ENCODE results near the gene BPIFB1.

BPIFB1 gene

GRCh38 chr20:33299111-33299603, 16.1 kb downstream of the BPIFB1 start:
- peak; percentile 59 for DNase-seq (ENCODE audit: extremely low read depth, insufficient read length)
- Histone ChIP-seq H3K36me3 (ENCODE audit: control insufficient read depth, insufficient read depth, low read length) (no peaks in the 10 kb centered on the region), H3K27me3 (replicated peaks; ENCODE audit: control insufficient read depth, insufficient read depth, low read length) (no peaks in the 10 kb centered on the region; the same call in 1 of the 2 replicates), H3K4me3 (replicated peaks; ENCODE audit: low read depth, low read length) (no peak overlapping the region)
- TF ChIP-seq CTCF (IDR thresholded peaks at IDR 0.05; ENCODE audit: insufficient read depth, low read length, poor library complexity, severe bottlenecking), result peak; percentile 98

DNA sequence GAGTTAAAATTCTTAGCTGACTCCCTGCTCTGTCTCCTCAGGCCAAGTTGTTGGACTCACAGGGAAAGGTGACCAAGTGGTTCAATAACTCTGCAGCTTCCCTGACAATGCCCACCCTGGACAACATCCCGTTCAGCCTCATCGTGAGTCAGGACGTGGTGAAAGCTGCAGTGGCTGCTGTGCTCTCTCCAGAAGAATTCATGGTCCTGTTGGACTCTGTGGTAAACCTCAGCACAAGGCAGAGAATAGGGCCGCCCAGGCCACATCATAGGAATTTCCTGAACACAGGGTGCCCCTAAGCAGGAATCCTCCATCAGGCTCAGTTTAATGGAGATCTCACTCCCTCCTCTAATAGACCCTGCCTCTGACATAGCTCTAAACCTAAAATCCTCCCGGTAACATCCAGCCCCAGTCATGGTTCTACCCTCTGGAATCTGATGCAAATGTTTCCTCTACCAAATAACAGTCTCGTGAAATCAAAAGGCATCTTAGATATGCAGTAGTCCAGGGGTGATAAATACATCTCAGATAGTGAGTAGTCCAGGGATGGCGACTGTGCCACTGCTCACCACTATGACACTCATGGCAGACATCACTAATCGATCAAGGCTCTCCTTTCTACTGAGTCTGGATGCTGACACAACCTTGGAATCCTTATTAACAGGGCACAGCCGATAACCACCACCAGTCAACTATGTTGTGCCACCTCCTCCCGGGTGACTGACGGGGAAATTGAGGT, 18.3 kb downstream of the BPIFB1 start:
- DNase-seq (ENCODE audit: extremely low read depth, insufficient read length), result no peak
- Histone ChIP-seq H3K4me3 (replicated peaks; ENCODE audit: low read depth, low read length) (no peak overlapping the region), H3K36me3 (ENCODE audit: control insufficient read depth, insufficient read depth, low read length) (no peaks in the 10 kb centered on the region), H3K27me3 (replicated peaks; ENCODE audit: control insufficient read depth, insufficient read depth, low read length) (no peaks in the 10 kb centered on the region; the same call in 1 of the 2 replicates)
- no peak for TF ChIP-seq CTCF (IDR thresholded peaks at IDR 0.05; ENCODE audit: insufficient read depth, low read length, poor library complexity, severe bottlenecking)

GRCh38 chr20:33303595-33303994, 20.6 kb downstream of the BPIFB1 start:
- Histone ChIP-seq H3K27me3 (replicated peaks; ENCODE audit: control insufficient read depth, insufficient read depth, low read length) (no peaks in the 10 kb centered on the region), H3K36me3 (ENCODE audit: control insufficient read depth, insufficient read depth, low read length) (no peaks in the 10 kb centered on the region), H3K4me3 (replicated peaks; ENCODE audit: low read depth, low read length) (no peak overlapping the region)
- no peak for DNase-seq (ENCODE audit: extremely low read depth, insufficient read length)
- TF ChIP-seq CTCF (IDR thresholded peaks at IDR 0.05; ENCODE audit: insufficient read depth, low read length, poor library complexity, severe bottlenecking), result no peak

DNA sequence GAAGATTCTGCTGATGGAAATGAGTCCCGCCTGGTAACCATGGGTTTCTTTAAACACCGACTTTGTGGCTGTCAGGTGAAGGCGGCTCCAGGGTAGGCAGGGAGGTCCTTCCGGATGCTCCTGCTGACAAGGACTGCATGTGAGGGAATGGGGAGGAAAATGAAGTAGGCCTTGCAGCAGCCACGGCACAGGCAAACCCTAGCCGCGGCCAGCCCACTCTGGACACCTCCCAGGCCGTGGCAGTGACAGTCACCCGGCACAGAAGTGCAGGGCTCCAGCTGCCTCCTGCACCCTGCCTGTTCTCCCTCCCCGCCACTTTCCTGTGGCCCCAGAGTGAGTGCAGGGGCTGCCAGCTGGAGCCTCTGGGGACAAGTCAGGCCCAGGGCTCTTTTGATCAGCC, 21.0 kb downstream of the BPIFB1 start:
- no peak for TF ChIP-seq CTCF (IDR thresholded peaks at IDR 0.05; ENCODE audit: insufficient read depth, low read length, poor library complexity, severe bottlenecking)
- Histone ChIP-seq H3K27me3 (replicated peaks; ENCODE audit: control insufficient read depth, insufficient read depth, low read length) (no peaks in the 10 kb centered on the region), H3K36me3 (ENCODE audit: control insufficient read depth, insufficient read depth, low read length) (no peaks in the 10 kb centered on the region)

GRCh38 chr20:33305589-33306057, 22.6 kb downstream of the BPIFB1 start:
- no peak for DNase-seq (ENCODE audit: extremely low read depth, insufficient read length)

More for the DNA sequence above, 21.0 kb downstream of the BPIFB1 start:
- H3K4me3 ChIP-seq (replicated peaks; ENCODE audit: low read depth, low read length), result no peak overlapping the region
- DNase-seq (ENCODE audit: extremely low read depth, insufficient read length), result no peak

More at GRCh38 chr20:33305589-33306057, 22.6 kb downstream of the BPIFB1 start:
- no peak for TF ChIP-seq CTCF (IDR thresholded peaks at IDR 0.05; ENCODE audit: insufficient read depth, low read length, poor library complexity, severe bottlenecking)
- Histone ChIP-seq H3K27me3 (replicated peaks; ENCODE audit: control insufficient read depth, insufficient read depth, low read length) (no peaks in the 10 kb centered on the region), H3K4me3 (replicated peaks; ENCODE audit: low read depth, low read length) (no peak overlapping the region), H3K36me3 (ENCODE audit: control insufficient read depth, insufficient read depth, low read length) (no peaks in the 10 kb centered on the region)
